ENCODE measurements around the gene KMT2C. TPM values are rescaled to one million over a fixed set of nuclear protein-coding genes. Genes with fewer than 3 reads are reported as not detected.

Gene KMT2C
- total RNA-seq, 2 experiments from 2014 or later: 47.5 to 105 TPM

- Histone ChIP-seq H3K4me1 (ENCODE audit: insufficient read depth, low read length, poor library complexity, severe bottlenecking) (no peaks in the 10 kb centered on the region), H3K27ac (ENCODE audit: low read depth, low read length, poor library complexity, severe bottlenecking) (no peak overlapping the region), H3K9me2 (ENCODE audit: insufficient read depth, low read length) (no peaks in the 10 kb centered on the region), H3K9me3 (ENCODE audit: low read length) (no peaks in the 10 kb centered on the region), H3K79me2 (ENCODE audit: insufficient read depth, low read depth, low read length) (peaks cover 100% of the 10 kb centered on the region), H4K20me1 (ENCODE audit: insufficient read depth, low read length) (peaks cover 25% of the 10 kb centered on the region), H3K4me2 (ENCODE audit: low read length) (no peak overlapping the region), H3K36me3 (ENCODE audit: insufficient read depth, low read length) (peaks cover 11% of the 10 kb centered on the region), H3K4me3 (ENCODE audit: low read depth, low read length, poor library complexity, severe bottlenecking) (no peak overlapping the region), H2AFZ (ENCODE audit: low read length) (no peak overlapping the region)
- TF ChIP-seq EZH2phosphoT487 (IDR thresholded peaks at IDR 0.05; ENCODE audit: borderline replicate concordance, low read depth, low read length): no peak
- TF ChIP-seq CTCF (conservative IDR thresholded peaks at IDR 0.05; ENCODE audit: low read length): no peak
- POLR2A ChIA-PET: interaction anchor here (0.6 to 1.9 kb wide), 2 partner anchors 25 to 217 kb away, joined by 4 to 5 read pairs; no protein-coding TSS in a partner anchor
- BruUV-seq (replicated peaks): no TSS peak
- CTCF ChIA-PET (ENCODE audit: unreplicated experiment): no interaction called here
- DNase-seq (ENCODE audit: low spot score): no peak
- intact Hi-C loops (cut with micrococcal nuclease; ENCODE audit: unreplicated experiment): no loop called here
These were observed 68.6 kb downstream of the KMT2C start for GRCh38 chr7:152367170-152367569.

GRCh38 chr7:152366662-152367061, 69.1 kb downstream of the KMT2C start:
- intact Hi-C loops (cut with micrococcal nuclease; ENCODE audit: unreplicated experiment): no loop called here
- Histone ChIP-seq H3K4me1 (ENCODE audit: insufficient read depth, low read length, poor library complexity, severe bottlenecking) (no peaks in the 10 kb centered on the region), H3K36me3 (ENCODE audit: insufficient read depth, low read length) (peaks cover 11% of the 10 kb centered on the region), H3K79me2 (ENCODE audit: insufficient read depth, low read depth, low read length) (peaks cover 100% of the 10 kb centered on the region), H3K9me3 (ENCODE audit: low read length) (no peaks in the 10 kb centered on the region), H2AFZ (ENCODE audit: low read length) (no peak overlapping the region), H3K9me2 (ENCODE audit: insufficient read depth, low read length) (no peaks in the 10 kb centered on the region), H3K4me3 (ENCODE audit: low read depth, low read length, poor library complexity, severe bottlenecking) (no peak overlapping the region), H4K20me1 (ENCODE audit: insufficient read depth, low read length) (peaks cover 25% of the 10 kb centered on the region), H3K4me2 (ENCODE audit: low read length) (no peak overlapping the region), H3K27ac (ENCODE audit: low read depth, low read length, poor library complexity, severe bottlenecking) (no peak overlapping the region)
- TF ChIP-seq CTCF (conservative IDR thresholded peaks at IDR 0.05; ENCODE audit: low read length) (no peak), EZH2phosphoT487 (IDR thresholded peaks at IDR 0.05; ENCODE audit: borderline replicate concordance, low read depth, low read length) (no peak)
- ChIA-PET POLR2A (interaction anchor here (0.6 to 1.9 kb wide), 3 partner anchors 25 to 216 kb away, joined by 3 to 5 read pairs (median 4); no protein-coding TSS in a partner anchor), CTCF (ENCODE audit: unreplicated experiment) (no interaction called here)
- DNase-seq (ENCODE audit: low spot score): no peak
- no TSS peak for BruUV-seq (replicated peaks)

GRCh38 chr7:152365982-152366603, 69.7 kb downstream of the KMT2C start:
- no peaks in the 10 kb centered on the region for H3K9me3 ChIP-seq (ENCODE audit: low read length)
- ChIA-PET POLR2A (interaction anchor here (0.6 to 1.9 kb wide), 2 partner anchors 24 to 67 kb away, joined by 3 to 5 read pairs; no protein-coding TSS in a partner anchor), CTCF (ENCODE audit: unreplicated experiment) (no interaction called here)
- no peak overlapping the region for H3K27ac ChIP-seq (ENCODE audit: low read depth, low read length, poor library complexity, severe bottlenecking)
- DNase-seq (ENCODE audit: low spot score): no peak
- intact Hi-C loops (cut with micrococcal nuclease; ENCODE audit: unreplicated experiment): no loop called here
- TF ChIP-seq EZH2phosphoT487 (IDR thresholded peaks at IDR 0.05; ENCODE audit: borderline replicate concordance, low read depth, low read length) (no peak), CTCF (conservative IDR thresholded peaks at IDR 0.05; ENCODE audit: low read length) (no peak)
- peaks cover 25% of the 10 kb centered on the region for H4K20me1 ChIP-seq (ENCODE audit: insufficient read depth, low read length)
- no peak overlapping the region for H3K4me2 ChIP-seq (ENCODE audit: low read length)
- no peak overlapping the region for H3K4me3 ChIP-seq (ENCODE audit: low read depth, low read length, poor library complexity, severe bottlenecking)
- no peaks in the 10 kb centered on the region for H3K9me2 ChIP-seq (ENCODE audit: insufficient read depth, low read length)
- H3K4me1 ChIP-seq (ENCODE audit: insufficient read depth, low read length, poor library complexity, severe bottlenecking): no peaks in the 10 kb centered on the region
- peaks cover 11% of the 10 kb centered on the region for H3K36me3 ChIP-seq (ENCODE audit: insufficient read depth, low read length)
- H2AFZ ChIP-seq (ENCODE audit: low read length): no peak overlapping the region
- peaks cover 100% of the 10 kb centered on the region for H3K79me2 ChIP-seq (ENCODE audit: insufficient read depth, low read depth, low read length)
- BruUV-seq (replicated peaks): no TSS peak

Data from OCI-LY7 (cell line).